HG03521 (cell line): Measurements from ENCODE around the gene KRTAP22-1.

Experiments used
- ATAC-seq: cut with Tn5 transposase; IDR thresholded peaks from one replicate; pipeline ENCODE4 v1.9.1; 2021; ENCODE audit warnings: mild to moderate bottlenecking, moderate library complexity; ENCODE audit not compliant: unreplicated experiment

The KRTAP22-1 gene

GRCh38 chr21:30600787-30601186 is at the start of gene KRTAP22-1:
TSS of gene KRTAP22-1 (plus strand) at chr21:30601087.
- no peak for ATAC-seq

GRCh38 chr21:30552782-30553181 is 48.1 kb upstream of the KRTAP22-1 start:
- no peak for ATAC-seq

GRCh38 chr21:30555095-30555494 is 45.8 kb upstream of the KRTAP22-1 start:
- ATAC-seq, result no peak

GRCh38 chr21:30561264-30561895 is 39.5 kb upstream of the KRTAP22-1 start, which contains the start of gene KRTAP19-7:
TSS of gene KRTAP19-7 (minus strand) at chr21:30561314. CDS start at chr21:30561289, 25 bp downstream.
- no peak for ATAC-seq

- no peak for ATAC-seq
Measured at GRCh38 chr21:30561957-30562356, 38.9 kb upstream of the KRTAP22-1 start.

GRCh38 chr21:30563072-30563471 is 37.8 kb upstream of the KRTAP22-1 start:
- ATAC-seq, result no peak

- ATAC-seq, result no peak
Measured at GRCh38 chr21:30563630-30564029, 37.3 kb upstream of the KRTAP22-1 start.

- no peak for ATAC-seq
Measured at GRCh38 chr21:30567617-30568016, 33.3 kb upstream of the KRTAP22-1 start.

GRCh38 chr21:30577766-30578165 is 23.1 kb upstream of the KRTAP22-1 start:
- no peak for ATAC-seq

- no peak for ATAC-seq
Measured at GRCh38 chr21:30579346-30579745, 21.5 kb upstream of the KRTAP22-1 start.

GRCh38 chr21:30580132-30580531 is 20.8 kb upstream of the KRTAP22-1 start:
- no peak for ATAC-seq

GRCh38 chr21:30582870-30583269 is 18.0 kb upstream of the KRTAP22-1 start:
- ATAC-seq, result no peak

- no peak for ATAC-seq
Measured at GRCh38 chr21:30590297-30590696, 10.6 kb upstream of the KRTAP22-1 start, which contains the start of gene KRTAP22-2. TSS of gene KRTAP22-2 (minus strand) at chr21:30590397.

- no peak for ATAC-seq
Measured at GRCh38 chr21:30592140-30592539, 8.7 kb upstream of the KRTAP22-1 start, which contains the start of gene KRTAP6-3. TSS of gene KRTAP6-3 (plus strand) at chr21:30592440. CDS start at chr21:30592446, 6 bp downstream.

GRCh38 chr21:30598802-30599201 is 2.1 kb upstream of the KRTAP22-1 start, which contains the start of gene KRTAP6-2:
TSS of gene KRTAP6-2 (minus strand) at chr21:30598902. CDS start at chr21:30598874, 28 bp downstream.
- ATAC-seq, result no peak

- ATAC-seq, result no peak
Measured at GRCh38 chr21:30605968-30606367, 5.1 kb downstream of the KRTAP22-1 start.

- ATAC-seq, result no peak
Measured at GRCh38 chr21:30612132-30612531, 11.2 kb downstream of the KRTAP22-1 start.

GRCh38 chr21:30613836-30614235 is 12.9 kb downstream of the KRTAP22-1 start, which contains the start of gene KRTAP6-1:
TSS of gene KRTAP6-1 (minus strand) at chr21:30613930. CDS start at chr21:30613904, 26 bp downstream.
- ATAC-seq, result no peak

GRCh38 chr21:30615199-30615598 is 14.3 kb downstream of the KRTAP22-1 start:
- ATAC-seq, result no peak

- no peak for ATAC-seq
Measured at GRCh38 chr21:30616125-30616524, 15.2 kb downstream of the KRTAP22-1 start, which contains the start of gene KRTAP20-1. TSS of gene KRTAP20-1 (plus strand) at chr21:30616425. CDS start at chr21:30616455, 30 bp downstream.

GRCh38 chr21:30620080-30620479 is 19.2 kb downstream of the KRTAP22-1 start:
- ATAC-seq, result no peak

- no peak for ATAC-seq
Measured at GRCh38 chr21:30620522-30620921, 19.6 kb downstream of the KRTAP22-1 start, which contains the start of gene KRTAP20-4. TSS of gene KRTAP20-4 (plus strand) at chr21:30620627.
